HG03025 (cell line): ENCODE data around the gene VKORC1.

Experiments
- ATAC-seq: cut with Tn5 transposase; IDR thresholded peaks from one replicate; pipeline ENCODE4 v1.9.1; 2021; ENCODE audit warnings: mild to moderate bottlenecking, moderate library complexity; ENCODE audit not compliant: unreplicated experiment, low FRiP score

Gene VKORC1

GRCh38 chr16:31084584-31085302 is 9.9 kb downstream of the VKORC1 start:
- no peak for ATAC-seq

GRCh38 chr16:31083981-31084380 is 10.6 kb downstream of the VKORC1 start:
- no peak for ATAC-seq

GRCh38 chr16:31083556-31083955 is 11.0 kb downstream of the VKORC1 start:
- ATAC-seq = no peak

- no peak for ATAC-seq
Observed at GRCh38 chr16:31083081-31083480, 11.5 kb downstream of the VKORC1 start.

DNA sequence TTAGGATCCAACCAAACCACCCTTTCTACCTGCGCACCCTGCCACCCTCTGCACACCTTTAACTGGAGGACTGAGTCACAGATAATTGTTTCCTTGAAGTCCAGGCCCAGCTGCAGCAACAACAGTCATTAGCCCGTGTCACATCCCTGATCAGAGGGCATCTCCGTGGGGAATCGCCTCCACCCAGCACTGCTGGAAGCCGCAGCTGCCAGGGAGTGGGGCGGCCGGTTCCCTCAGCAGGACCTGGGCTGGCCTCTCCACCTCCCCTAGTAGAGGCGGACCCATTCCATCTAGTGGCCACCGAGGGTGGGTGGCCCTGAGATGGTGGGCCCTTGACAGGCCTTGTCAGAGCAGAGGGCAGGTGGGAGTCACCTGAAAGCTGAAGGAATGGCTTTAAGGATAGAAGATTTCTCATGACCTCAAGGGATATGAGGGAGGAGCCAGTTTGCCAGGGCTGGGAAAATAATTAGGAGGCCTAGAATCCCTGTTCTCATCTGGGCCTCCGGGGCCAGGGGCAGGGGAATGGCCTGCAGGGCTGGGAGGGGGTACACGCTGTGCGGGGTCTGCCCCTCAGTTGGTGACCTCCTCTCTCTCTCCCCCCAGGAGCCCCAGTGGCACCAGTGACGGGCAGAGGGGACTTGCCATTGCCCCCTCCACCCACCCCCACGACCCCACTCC is 12.1 kb downstream of the VKORC1 start:
- no peak for ATAC-seq

GRCh38 chr16:31081428-31082351 is 12.9 kb downstream of the VKORC1 start:
- no peak for ATAC-seq

GRCh38 chr16:31080756-31081419 is 13.7 kb downstream of the VKORC1 start:
- no peak for ATAC-seq

GRCh38 chr16:31080035-31080629 is 14.5 kb downstream of the VKORC1 start:
- no peak for ATAC-seq

- ATAC-seq = no peak
Observed at GRCh38 chr16:31079342-31079944, 15.2 kb downstream of the VKORC1 start.

DNA sequence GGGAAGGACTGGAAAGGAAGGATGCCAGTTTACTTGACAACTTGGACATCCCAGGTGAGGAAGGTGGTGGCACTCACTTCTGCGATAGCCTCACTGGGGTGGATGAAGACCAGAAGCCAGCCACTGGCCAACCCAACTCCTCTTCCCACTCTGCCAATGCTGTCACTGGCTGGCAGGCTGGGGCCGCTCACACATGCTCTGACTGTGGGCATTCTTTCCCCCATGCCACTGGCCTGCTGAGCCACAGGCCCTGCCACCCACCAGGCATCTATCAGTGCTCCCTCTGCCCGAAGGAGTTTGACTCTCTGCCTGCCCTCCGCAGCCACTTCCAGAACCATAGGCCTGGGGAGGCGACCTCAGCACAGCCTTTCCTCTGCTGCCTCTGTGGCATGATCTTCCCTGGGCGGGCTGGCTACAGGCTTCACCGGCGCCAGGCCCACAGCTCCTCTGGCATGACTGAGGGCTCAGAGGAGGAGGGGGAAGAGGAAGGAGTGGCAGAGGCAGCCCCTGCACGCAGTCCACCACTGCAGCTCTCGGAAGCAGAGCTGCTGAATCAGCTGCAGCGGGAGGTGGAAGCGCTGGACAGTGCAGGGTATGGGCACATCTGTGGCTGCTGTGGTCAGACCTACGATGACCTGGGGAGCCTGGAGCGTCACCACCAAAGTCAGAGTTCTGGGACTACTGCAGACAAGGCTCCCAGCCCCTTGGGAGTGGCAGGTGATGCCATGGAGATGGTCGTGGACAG is 15.8 kb downstream of the VKORC1 start:
- ATAC-seq = no peak

GRCh38 chr16:31077592-31078396 is 16.8 kb downstream of the VKORC1 start:
- ATAC-seq = no peak

DNA sequence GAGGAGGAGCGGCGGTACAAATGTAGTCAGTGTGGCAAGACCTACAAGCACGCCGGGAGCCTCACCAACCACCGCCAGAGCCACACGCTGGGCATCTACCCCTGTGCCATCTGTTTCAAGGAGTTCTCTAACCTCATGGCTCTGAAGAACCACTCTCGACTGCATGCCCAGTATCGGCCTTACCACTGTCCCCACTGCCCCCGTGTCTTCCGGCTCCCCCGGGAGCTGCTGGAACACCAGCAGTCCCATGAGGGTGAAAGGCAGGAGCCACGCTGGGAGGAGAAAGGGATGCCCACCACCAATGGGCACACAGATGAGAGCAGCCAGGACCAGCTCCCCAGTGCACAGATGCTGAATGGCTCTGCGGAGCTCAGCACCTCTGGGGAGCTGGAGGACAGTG is 17.6 kb downstream of the VKORC1 start:
- no peak for ATAC-seq

- no peak for ATAC-seq
Observed at GRCh38 chr16:31076319-31076718, 18.3 kb downstream of the VKORC1 start.

DNA sequence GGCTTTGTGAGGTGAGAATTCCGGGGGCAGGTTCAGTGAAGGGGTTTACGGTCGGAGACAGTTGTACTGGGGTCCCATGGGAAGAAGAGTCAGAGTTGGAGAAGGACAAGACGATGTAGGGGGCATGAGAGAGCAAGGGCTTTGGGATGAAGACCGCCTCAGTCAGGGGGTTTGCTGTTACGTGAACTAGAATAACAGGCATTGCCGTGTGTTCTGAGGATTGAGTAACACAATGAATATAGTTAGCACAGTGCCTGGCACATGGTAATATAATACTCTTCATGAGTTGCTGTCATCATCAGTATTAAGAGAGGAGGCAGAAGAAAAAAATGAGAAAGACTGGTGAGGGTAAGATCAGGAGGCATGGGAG is 19.8 kb downstream of the VKORC1 start:
- no peak for ATAC-seq

DNA sequence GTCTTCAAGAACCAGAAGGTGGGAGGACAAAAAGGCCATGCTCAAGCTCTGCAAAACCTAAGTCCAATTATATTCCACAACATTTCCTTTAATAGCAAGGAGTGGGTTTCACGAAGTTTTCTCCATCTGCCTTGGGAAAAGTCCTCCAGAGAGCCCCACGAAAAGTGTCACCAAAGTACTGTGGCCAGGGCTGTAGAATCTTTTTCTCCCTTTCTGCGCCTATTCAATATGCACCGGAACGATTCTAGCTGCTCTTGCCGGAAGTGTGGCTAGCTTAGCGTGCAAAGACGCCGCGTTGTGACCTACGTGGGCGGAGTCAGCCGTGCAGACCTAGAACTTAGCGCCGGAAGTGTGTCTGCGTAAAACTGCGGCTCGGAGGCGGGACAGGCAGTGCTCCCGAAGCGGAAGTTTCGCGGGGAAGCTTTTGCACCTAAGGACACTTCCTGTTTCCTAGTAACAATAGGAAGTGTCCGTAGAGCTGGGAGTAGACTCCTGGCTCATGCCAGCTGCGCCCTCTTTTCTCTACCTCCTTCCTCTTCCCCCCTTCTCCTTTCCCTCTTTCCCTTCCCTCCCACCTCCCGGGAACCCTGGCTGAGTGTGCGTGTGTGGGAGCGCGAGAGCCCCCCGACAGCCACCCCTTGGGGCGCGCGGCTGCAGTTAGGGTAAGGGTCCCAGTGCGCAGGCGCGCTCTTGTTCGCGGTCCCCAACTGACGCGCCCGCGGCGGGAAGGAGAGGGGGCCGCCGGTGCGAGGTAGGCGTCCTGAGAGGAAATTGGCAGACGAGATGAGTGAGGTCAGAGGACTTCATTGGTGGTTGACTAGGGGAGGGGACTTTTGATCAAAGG is 20.4 kb downstream of the VKORC1 start, which contains the start of the genes ZNF646 and ZNF668:
Gene ZNF646, plus strand, starts transcription at position 453 of the 844 bp plus-strand sequence. CDS start 1,903 bp downstream, outside the sequence.
Gene ZNF668, minus strand, starts transcription at position 271 of the 844 bp plus-strand sequence. CDS start 9,781 bp downstream, outside the sequence.
- ATAC-seq = peak; percentile 62

DNA sequence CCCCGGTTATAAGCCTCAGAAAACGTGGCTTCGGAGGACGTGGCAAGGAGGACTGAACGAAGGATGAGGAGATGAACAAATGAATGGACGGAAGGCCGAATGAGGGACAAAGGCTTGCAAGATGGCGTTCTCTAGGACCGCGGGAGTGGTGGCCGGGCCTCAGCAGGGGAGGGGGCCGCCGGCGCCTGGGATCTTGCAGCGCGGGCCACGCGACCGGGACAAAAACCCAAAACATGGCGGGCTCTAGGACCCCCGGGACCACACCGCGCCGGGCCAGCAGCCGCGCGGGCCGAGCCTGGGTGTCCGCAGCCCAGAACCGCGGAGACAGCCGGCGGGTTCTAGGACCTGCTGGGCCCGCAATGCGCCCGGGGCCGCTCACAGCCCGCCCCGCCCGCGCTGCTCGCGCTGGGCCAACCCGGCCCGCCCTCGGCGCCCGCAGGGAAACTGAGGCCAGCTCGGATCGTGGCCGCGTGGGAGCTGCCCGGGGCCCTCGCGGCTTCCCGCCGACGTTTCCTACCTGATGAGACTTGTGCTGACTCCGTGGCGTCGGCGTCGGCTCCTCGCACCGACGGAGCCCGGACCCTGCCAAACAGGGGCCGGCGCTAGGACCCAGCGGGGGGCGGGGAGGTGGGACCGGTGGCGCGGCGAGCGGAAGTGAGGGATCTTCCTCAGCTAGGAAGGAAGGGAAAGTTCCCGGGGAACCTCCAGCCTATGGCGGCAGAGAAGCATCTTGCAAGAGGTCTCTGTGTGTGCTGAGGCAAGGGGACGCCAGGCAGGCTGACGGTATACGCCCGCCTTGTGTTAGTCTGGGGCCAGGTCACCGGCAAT is 21.2 kb downstream of the VKORC1 start:
- ATAC-seq = peak; percentile 55
